Fibroblast of gingiva (primary cell): ENCODE results near the gene ADA.
A peak's percentile ranks its signal among the peaks of the same experiment; 100 is the strongest.

Experiments
- DNase-seq: peaks from one replicate; pipeline ENCODE4 v3.0.0-alpha.2; 2011; ENCODE audit warnings: low read depth

ADA gene

DNA sequence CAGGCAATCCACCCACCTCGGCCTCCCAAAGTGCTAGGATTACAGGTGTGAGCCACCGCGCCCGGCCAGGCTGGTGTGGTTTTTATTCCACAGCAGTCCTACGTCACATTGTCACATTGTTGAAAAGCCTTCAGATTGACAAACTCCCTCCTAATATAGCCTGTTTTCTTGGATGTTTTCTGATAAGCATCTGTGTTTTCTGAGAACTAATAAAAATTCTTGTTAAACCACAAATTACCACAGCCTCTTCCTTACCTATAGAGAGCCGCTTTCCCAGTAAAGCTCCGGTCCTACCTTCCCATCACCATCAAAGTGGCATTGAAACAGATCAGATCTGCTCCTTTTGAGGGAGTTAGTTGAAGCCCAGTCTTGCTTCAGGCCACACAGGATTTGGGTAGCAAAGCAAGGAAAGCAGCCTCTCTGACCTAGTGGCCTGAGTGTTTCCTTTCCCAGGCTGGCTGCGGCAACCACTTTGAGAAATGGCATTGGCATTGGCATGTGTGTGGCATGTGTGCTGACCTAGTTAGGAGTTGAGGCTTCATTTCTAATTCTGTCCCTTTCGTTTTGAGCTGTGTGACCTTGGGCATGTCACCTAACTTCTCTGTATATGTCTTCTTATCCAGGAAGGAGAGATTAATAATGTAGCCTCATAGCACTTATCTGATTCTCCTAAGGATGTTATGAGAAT, 70.8 kb downstream of the ADA start:
- peak; percentile 31 for DNase-seq

DNA sequence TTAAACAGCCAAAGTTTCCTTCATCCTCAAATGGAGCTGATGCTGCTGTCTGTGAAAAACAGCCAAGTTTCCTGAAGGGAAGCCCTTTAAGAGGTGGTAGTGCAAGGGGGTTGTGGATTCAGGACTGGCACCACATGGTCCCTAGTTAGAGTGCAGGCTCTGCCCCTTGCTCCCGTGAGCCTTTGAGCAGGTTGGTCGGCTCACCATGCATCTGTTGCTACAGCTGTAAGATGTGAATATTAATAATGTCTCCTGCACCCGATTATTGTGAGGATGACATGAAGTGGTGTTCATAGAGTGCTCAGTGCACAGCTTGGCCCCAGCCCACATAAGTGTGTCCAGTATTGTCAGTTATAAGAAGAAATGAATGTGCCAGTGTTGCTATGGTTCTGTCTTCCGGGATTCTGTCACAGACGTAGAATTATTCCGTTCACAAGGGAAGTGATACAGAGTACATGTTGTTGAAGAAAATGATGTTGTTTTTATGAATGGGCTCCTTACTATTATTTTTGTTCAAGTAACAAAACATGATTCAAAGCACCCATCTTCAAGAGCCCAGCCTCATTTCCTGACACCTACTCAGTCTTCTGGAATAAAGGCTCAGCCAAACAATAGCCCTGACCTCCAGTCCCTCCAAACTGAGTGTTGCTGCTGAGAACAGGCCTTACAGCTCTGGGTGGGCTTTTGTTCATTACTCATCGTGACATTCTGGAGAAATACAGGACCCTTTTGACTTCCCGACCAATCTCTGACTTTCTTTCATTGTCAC, 72.0 kb downstream of the ADA start:
- DNase-seq, result no peak

DNA sequence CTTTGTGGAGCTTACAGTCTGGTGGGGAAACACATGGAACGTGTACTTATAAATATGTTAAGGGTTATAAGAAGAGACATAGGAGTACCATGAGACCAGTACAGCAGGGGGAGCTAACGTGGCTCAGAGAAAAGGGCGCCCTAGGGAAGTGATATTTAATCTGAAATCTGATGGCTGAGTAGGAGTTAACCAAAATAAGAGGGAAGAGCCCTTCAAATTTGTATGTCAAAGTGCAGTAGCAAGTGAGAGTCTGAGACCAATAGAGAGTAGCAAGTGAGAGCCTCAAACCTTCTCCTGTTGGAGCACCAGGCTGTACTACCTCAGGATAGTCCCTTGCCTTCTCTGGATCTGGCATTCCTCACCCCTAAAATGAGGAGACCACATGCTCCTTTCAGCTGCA, 75.2 kb downstream of the ADA start:
- DNase-seq, result peak; percentile 70

DNA sequence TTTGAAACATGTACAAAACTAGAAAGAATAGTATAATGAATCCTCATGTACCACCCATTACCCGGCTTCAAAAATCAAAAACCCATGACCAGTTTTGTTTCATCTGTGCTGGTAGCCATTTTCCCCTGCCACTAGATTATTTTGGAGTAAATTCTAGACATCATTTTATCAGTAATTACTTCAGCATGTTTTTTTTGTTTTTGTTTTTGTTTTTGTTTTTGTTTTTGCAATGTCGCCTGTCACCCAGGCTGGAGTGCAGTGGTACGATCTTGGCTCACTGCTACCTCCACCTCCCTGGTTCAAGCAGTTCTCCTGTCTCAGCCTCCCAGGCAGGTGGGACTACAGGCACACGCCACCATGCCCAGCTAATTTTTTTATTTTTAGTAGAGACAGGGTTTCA, 77.1 kb downstream of the ADA start:
- no peak for DNase-seq

DNA sequence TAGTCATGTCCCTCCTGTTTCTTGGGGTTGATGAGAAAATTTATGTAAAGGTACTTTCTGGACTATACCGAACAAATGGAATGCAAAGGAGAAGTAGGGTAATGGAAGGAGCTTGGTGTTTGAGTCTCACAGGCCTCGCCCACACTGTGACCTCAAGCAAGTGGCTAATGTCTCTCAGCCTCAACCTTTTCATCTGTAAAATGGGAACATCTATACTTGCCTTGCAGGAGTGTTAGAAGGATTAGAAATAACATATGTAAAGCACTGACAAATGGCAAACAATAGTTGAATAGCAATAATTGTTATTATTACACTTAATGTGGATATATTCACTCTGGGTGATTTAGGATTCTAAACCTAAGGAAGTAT, 78.0 kb downstream of the ADA start:
- DNase-seq, result no peak

DNA sequence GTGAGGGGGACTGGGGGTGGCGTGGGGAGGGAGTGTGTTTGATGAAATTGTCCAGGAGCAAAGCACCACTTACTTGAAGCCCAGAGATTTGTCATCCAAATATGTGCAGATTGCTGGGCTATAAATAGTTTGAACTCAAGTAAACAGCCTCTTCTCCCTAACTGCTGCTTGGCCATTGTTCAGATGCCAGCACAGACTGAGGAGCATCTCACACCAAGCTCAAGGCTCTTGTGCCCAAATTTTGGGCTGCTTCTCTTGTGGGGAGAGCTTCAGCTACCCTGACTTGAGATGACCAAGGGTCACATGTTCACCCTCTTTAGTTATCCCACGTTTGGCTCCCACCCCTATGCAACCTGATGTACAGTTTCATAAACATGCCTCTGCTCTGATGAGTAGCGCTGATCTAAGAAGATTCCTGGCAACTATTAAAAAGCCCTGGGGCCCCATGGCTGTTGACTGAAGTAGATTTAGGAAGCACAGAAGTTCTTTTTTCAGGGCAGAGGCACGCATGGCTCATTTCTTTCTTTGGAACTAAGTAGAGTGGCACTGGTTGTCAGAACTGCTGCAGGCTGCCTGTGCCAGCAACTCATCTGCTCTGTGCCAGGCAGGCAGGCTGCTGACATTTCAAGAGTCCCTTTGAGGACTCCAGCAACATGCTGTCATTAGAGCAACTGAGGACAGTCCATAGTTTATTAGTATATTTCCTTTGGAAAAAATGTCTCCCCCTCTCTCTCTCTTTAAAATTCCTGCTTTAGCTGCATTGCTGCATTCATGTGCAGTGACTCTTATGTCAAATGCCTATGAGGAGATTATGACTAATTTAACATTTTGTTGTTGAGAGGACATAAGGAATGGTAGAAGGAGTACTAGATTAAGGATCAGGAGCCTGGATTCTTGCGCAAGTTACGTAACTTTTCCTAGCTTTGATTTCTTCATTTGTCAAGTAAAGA, 78.7 kb downstream of the ADA start:
- peak; percentile 90 for DNase-seq

DNA sequence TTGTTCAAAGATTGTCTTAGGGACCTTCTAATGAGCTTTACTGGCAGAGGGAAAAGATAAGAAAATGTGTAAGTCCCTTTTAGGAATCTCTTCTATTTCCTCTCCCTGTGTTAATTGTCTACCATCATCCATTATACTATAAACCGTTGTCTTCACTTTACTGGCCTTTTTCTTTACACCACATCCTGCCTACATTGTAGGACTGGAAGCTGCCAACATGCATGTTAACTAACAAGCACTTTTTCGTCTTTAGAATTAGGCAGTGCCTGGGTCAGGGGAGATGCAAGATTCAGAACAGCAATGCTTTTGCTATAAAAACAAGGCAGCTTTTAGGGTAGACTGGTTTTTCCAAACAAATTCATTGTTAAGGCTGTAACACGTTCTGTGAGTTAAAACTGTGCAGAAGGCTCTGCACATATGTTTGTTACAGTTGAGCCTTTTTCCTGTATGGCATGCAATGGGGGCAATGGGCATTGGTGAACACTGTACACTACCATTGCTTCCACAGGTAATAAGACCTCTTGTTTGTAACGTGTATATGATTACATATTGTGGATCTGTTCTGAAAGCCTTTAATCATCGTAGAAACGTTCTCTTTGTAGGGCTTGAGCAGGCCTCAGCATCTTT, 80.0 kb downstream of the ADA start:
- no peak for DNase-seq

DNA sequence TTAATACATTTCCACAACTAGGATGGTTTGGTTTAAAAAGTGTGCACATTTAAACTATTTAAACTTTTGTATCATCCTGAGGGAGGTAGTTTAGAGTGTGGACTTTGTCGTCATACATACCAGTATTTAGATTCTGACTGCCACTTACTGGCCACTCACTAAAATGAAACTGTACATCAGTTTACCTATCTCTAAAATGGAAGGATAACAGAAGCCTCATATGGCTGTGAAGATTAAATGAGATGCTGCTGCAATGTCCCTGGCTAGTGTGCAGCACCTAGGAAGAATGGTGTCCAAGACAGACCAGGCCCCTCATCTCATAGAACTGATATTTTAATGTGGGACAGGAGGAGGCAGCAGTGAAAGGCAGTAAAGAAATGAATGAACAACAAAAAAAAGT, 81.1 kb downstream of the ADA start:
- no peak for DNase-seq
